Tibial nerve (tissue), 4 donors: ENCODE measurements around the gene ZBTB20.

Experiments used
- CTCF ChIP-seq, 5 experiments: fragments of 200-600 bp in 3 of 5; fragments of 450-650 bp in 2 of 5; sonication (generic) in 3 of 5; IDR thresholded peaks; one replicate each; pipeline ENCODE4 v1.5.1; 2016 to 2019; ENCODE audit warnings: antibody characterized with exemption in 5 of 5, mild to moderate bottlenecking in 3 of 5, moderate library complexity in 2 of 5
- EP300 ChIP-seq, 2 donors: sonication (generic); formaldehyde crosslinking; IDR thresholded peaks; one replicate each; pipeline ENCODE4 v1.6.1; 2017; ENCODE audit warnings: antibody characterized with exemption in 2 of 2, mild to moderate bottlenecking in 1 of 2
- POLR2A ChIP-seq, 2 donors: fragments of 450-650 bp; IDR thresholded peaks; one replicate each; pipeline ENCODE4 v1.6.1; 2017; ENCODE audit warnings: antibody characterized with exemption in 2 of 2, mild to moderate bottlenecking in 2 of 2, moderate library complexity in 2 of 2

- no peak for TF ChIP-seq CTCF (IDR thresholded peaks at IDR 0.05)
- no peak for TF ChIP-seq POLR2A (IDR thresholded peaks at IDR 0.05)
- TF ChIP-seq EP300 (IDR thresholded peaks at IDR 0.05) = no peak
These were observed 414.7 kb downstream of the ZBTB20 start for GRCh38 chr3:114732353-114732752.
